Measurements from ENCODE around the gene MYO7A.

GRCh38 chr11:77180346-77180745 lies 52.3 kb downstream of the MYO7A start:
- no peak for TF ChIP-seq EZH2 (IDR thresholded peaks at IDR 0.05; ENCODE audit: insufficient read depth, poor library complexity, severe bottlenecking)
- no peak for TF ChIP-seq EZH2phosphoT487 (IDR thresholded peaks at IDR 0.05; ENCODE audit: insufficient read depth, low read depth)
